NCI-H526 treated with DMSO at 0.1 percent for 48 hours (cell line): Measurements from ENCODE around the gene NFIB.

Experiments used
- DNase-seq: peaks from one replicate; lab custom pipeline; 2025; lab: John Stamatoyannopoulos, UW

Gene NFIB

GRCh38 chr9:14212697-14213420 lies 101.1 kb downstream of the NFIB start:
- no peak for DNase-seq

DNA sequence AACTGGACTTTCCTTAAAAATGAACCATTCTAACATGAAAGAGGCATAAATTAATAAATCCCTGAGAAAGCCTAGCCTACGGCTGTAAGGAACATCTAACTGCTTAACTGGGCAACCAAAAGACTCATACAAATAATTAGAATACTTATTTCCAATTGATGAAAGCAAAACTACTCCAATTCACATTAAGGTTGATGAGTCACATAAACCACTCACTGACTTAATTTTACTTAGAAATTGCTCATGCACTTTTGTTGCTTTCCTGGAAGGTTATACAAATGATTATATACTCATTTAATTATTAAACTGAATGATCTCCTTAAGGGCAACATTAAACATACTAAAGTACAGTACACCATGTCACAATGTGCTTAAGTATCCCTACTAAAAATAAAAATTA lies 101.9 kb downstream of the NFIB start:
- no peak for DNase-seq

DNA sequence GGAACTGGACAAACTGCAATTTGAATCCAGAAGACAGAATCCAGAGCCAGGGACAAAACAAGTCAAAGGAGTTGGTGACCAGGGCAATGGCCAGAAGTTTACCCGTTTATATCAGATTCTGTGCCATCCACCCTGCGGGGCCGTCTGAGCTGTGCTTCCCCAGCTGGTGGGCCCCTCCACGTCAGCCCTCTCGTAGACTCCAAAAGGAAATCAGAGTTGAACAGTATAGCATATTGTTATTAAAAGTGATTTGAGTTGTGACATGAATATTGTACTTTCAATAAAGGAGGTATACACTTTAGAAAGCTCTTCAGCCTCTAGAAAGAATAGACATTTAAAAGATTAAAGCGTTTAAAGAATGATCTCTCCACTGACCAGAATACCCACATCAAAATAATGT lies 102.4 kb downstream of the NFIB start:
- no peak for DNase-seq

GRCh38 chr9:14210428-14210827 lies 103.5 kb downstream of the NFIB start:
- no peak for DNase-seq

GRCh38 chr9:14209399-14210345 lies 104.3 kb downstream of the NFIB start:
- no peak for DNase-seq

GRCh38 chr9:14207352-14207995 lies 106.5 kb downstream of the NFIB start:
- no peak for DNase-seq

GRCh38 chr9:14205463-14205862 lies 108.5 kb downstream of the NFIB start:
- no peak for DNase-seq

DNA sequence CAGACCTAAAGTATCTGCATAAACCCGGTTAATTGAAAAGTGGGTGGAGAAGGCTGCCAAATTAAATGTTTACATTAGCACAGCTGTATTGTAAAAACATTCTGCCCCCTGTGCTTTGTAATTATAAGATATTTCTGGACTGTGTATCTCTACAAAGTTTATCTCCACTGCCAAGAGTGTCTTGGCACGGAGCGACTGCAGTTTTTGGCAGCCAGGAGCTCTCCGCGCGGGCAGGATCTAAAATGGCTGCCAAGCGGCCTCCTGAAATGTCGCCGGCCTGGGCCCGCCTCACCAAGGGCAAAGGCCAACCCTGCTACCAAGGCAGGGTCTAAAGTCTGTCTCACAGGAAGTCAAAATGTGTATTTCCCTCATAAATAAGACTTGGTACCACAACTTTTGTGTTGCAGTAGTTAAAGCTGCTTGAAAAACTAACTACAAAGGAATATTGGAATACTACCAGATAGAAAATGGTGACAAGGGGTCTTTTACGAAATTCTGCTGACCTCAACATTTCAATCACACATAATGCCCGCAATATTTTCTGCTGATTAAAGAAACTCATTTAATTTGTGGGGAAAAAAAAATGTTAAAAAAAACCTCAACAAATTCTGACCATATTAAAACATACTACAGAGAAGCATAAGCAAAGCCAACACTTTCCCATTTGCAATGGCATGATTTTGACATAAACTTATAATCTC lies 110.4 kb downstream of the NFIB start:
- DNase-seq = no peak

- DNase-seq = no peak
Measured at GRCh38 chr9:14198841-14199455, 115.0 kb downstream of the NFIB start.

DNA sequence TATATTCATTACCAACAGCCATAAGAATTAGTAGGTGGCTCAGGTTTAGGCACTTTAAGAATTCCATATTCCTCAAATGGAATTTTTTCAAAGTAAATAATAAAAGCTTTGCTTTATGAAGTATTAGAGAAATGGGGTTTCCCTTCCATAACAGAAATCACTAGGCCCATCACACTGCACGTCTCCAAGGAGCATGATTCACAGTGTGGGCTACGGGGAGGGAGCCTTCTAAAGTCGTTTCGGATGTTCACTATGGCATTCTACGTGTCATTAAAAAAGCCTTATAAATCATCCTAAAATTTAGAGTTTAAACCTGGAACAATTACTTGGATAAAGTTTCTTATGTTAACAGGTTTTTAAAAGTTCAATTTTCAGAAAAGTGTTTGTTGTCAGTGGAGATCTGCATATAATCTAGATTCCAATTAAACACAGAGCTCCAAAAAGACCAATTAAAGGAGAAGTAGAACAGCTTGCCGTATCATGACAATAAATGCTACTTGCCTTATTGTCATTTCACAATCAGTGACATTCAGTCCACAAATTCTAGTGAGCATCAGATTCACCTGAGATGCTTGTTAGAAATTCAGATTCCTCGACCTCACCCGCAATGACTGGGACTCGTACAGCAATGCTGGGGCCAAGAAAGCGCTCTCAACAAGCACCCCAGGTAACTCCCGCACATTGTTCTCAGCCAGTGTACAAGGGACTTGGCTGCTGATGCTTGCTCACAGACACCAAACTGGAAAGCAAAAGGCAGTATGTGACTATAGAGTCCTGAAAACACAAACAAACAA lies 115.7 kb downstream of the NFIB start:
- no peak for DNase-seq

DNA sequence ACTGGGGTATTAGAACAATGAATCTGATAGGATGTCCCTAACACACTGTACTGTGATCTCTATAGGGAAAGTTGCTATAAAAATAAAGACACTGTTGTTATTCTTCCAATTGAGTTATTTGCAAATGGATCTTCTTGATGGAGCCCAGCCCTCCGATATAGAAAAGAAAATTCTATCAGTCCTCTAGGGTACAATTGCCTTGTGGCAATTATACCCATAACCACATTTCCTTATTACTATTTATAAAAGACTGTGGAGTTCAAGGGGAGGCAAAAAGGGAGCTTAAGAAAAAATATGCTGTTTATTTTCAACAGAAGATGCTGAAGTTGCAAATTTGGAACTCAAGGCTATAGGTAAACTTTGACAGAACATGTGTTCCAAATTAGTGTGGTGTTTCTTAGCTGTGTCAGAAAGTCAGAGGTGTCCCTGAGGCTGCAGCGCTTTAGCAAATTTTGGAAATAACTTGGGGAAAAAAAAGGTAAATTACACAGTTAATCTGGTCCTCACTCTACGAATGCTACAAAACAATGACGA lies 116.5 kb downstream of the NFIB start:
- no peak for DNase-seq

DNA sequence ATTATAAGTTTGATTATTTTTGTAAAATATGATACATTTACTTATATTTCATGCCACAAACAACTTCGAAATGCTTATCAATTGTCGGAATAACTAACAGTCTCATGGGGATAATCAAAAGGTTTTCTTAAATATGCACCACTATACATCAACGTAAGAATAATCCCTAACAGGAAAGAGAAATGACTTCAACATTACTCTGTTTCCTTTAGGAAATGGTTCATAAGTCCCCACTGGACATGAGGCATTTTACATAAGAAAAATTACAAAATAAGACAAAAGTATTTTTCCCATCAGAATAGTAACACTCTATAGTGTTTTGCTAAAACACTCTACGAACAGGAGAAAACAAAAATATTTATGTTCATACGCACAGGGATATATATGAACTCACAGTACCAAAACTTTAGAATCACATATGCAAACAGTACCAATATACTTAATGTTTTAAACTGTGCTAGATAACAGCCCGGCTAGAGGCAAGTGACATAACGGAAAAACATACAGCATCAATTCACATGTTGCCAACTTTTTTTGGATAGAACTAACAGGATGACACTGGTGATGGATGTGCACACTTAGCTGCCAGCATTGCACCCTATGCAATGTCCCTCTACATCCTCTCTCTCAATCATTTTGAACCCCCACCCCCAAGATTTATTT lies 120.5 kb downstream of the NFIB start:
- DNase-seq = no peak

DNA sequence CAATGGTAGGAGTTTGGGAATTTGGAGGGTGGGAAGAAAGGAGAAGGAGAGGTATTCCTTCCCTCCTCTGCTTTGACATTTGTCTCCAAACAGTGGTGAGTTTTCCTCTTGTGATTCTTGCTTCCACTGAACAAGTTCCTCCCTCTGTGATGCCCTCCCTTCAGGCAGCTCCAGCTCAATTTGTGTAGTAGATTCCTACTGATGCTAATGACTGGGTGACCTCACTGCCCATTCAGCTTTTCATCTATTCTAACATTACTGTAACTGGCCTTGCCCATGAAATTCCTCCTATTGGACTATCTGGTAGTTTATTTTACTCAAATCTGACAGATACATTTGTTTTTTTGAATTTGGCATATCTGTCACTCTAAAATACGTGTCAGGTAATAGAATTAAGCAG lies 121.4 kb downstream of the NFIB start:
- no peak for DNase-seq

DNA sequence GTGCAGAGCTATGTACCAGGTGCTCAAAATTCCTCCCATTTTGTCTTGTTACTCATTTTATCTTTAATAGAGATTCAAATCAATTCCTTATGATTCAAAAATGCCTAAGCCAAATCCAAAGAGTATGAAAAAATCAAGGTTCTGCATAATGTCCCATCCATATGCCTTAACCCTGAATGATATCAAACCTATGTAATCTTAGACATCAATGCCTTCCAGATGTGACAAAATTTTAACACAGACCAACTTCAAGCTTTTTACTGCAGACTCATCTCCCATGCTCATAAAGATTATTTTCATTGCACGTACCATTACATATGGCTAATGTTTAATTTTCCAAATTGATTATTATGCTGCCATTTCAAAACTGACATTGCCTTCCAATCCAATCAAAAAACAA lies 122.4 kb downstream of the NFIB start:
- no peak for DNase-seq

DNA sequence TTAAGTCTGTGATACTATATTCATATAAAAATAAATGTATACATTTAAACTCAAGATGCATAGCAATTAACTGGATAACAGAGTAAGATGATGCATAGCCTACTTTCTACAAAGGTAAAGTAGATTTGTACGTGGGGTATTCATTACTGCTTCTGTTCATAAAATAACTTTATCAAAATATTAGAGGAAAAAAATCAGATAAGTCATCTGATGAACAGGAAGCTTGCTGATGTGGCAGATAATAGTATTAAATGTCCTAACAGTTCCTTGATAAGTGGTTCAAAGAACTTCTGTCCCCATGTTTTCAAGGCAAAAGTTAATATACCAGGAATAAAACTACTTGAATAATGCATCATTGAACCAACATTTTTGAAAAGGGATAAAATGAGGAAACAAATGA lies 123.7 kb downstream of the NFIB start:
- DNase-seq = no peak

DNA sequence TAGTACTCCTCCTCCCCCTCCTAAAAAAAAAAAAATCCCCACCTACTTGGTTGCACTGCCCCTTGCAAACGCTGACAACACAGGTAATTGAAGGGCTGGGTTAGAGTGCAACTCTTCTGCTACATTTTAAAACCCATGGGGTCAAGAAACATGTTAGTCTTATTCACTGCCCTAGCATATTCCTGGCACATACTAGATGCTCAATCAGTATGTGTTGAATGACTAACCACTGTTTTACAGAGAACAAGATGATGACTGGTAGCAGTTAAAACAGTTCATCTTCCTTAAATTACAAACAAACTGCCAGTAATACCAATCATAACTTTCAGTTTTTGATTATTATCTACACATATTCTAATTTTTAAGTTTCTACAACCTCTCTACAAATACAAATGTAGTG lies 124.4 kb downstream of the NFIB start:
- DNase-seq = no peak

DNA sequence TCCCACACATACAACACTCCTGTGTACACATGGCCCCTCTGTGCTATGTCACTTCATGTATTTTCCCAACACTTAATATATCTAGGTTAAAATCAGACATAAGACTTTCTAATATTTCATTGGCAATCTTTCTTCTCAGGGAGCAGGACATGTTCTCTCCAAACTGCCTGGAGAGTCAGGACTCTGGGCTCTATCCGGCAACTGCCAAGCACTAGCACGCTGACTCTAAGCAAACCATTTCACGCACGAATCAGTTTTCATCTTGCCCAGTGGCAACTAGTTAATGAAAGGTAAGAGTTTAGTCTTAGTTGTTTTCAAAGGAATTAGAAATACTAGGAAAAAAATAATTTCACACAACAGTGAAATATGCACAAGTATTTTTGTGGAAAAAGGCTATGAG lies 124.8 kb downstream of the NFIB start:
- no peak for DNase-seq

DNA sequence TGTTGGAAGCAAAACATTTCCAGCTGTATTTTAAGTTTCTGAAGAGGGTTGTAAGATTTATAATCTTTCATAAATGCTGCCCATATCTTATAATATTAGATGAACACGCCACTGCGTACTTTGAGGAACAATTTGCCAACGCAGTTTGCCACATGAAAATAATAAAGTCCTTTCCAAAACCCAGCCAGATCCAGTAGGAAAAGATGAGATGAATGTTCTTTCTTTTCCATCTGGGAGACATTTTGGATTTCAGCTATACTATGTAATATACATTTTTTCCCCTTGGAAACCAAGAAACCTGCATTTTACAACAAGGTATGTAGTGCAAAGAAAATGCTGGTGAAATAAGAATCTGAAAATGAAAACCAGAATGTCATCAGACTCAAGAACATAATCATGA lies 125.4 kb downstream of the NFIB start:
- DNase-seq = no peak

GRCh38 chr9:14188011-14188410 lies 125.9 kb downstream of the NFIB start:
- DNase-seq = no peak

DNA sequence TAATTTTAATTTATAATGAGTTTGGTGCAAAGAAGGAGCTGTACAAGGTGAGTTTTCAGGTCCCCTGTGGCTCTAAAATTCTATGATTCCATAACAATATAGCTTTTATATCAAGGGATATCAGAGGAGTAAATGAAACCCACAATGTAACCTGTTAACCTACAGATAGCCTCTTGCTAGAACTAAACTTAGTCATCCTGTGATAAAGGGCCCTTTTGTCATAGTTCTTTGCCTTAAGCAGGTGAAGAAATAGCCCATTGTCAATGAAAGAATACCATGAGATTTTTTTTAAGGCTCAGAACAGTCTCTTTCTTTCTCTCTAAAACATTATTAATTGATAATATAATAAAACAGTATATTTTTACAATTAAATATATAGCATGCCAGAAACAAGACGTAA lies 127.8 kb downstream of the NFIB start:
- no peak for DNase-seq
